H1 (cell line): ENCODE data around the gene RIPOR3. TPM values are rescaled to one million over a fixed set of nuclear protein-coding genes. Genes with fewer than 3 reads are reported as not detected.

ENCODE experiments used
- CTCF ChIA-PET: fragments of 300-600 bp; sonication (Branson Sonifier 250); formaldehyde crosslinking; loops from one replicate; lab custom pipeline; 2021; ENCODE audit not compliant: partially characterized antibody; lab: Charles Lee
- POLR2A ChIA-PET: fragments of 300-600 bp; sonication (Branson Sonifier 250); formaldehyde crosslinking; loops from one replicate; lab custom pipeline; 2021; ENCODE audit warnings: inconsistent platforms; ENCODE audit not compliant: partially characterized antibody; lab: Charles Lee
- DNase-seq, 2 experiments: peaks; one replicate each; pipeline versions ENCODE4 v3.0.0 to v3.0.0-alpha.2; 2010 to 2022; ENCODE audit warnings: low spot score in 2 of 2, low read depth in 1 of 2, mixed read lengths in 1 of 2
- FAIRE-seq: peaks from 2 replicates; lab custom pipeline; 2011; peaks lifted over from hg19 to GRCh38; lab: Jason Lieb, UNC
- H2AFZ ChIP-seq: 2 replicates; pipeline ENCODE4 v1.8.1; 2012; ENCODE audit warnings: low read length, inconsistent platforms
- H2AK5ac ChIP-seq: 2 replicates; pipeline ENCODE4 v1.6.1; 2013; ENCODE audit warnings: low read depth, low read length
- H2BK120ac ChIP-seq: replicated peaks from 2 replicates; pipeline ENCODE3; 2013; ENCODE audit warnings: low read depth, low read length, inconsistent platforms
- H2BK12ac ChIP-seq: 2 replicates; pipeline ENCODE4 v1.6.1; 2013; ENCODE audit warnings: low read depth, low read length
- H2BK15ac ChIP-seq: 2 replicates; pipeline ENCODE4 v1.6.1; 2013; ENCODE audit warnings: low read length
- H2BK20ac ChIP-seq: 2 replicates; pipeline ENCODE4 v1.6.1; 2013; ENCODE audit warnings: low read length
- H2BK5ac ChIP-seq: 2 replicates; pipeline ENCODE4 v1.6.1; 2013; ENCODE audit warnings: low read depth, low read length
- H3K14ac ChIP-seq: 2 replicates; pipeline ENCODE4 v1.6.1; 2013; ENCODE audit warnings: inconsistent platforms; ENCODE audit not compliant: insufficient read length
- H3K18ac ChIP-seq: 2 replicates; pipeline ENCODE4 v1.6.1; 2013; ENCODE audit warnings: low read length; ENCODE audit errors: extremely low read depth
- H3K23ac ChIP-seq: 2 replicates; pipeline ENCODE4 v1.6.1; 2013; ENCODE audit warnings: inconsistent platforms; ENCODE audit not compliant: insufficient read length
- H3K23me2 ChIP-seq: 2 replicates; pipeline ENCODE4 v1.6.1; 2013; ENCODE audit warnings: low read depth, low read length
- H3K27ac ChIP-seq: 2 replicates; pipeline ENCODE4 v1.6.1; 2011; ENCODE audit warnings: low read depth, low read length, inconsistent platforms
- H3K27me3 ChIP-seq, 4 experiments: replicated peaks in 1 of 4; 1 replicate in 1 of 4; 2 replicates in 3 of 4; pipeline versions ENCODE4 v1.6.1 to v1.8.1; 2011 to 2013; ENCODE audit warnings: low read length in 3 of 4, mild to moderate bottlenecking in 3 of 4, inconsistent platforms in 2 of 4, mixed read lengths in 2 of 4, moderate library complexity in 1 of 4; ENCODE audit not compliant: control insufficient read depth in 3 of 4, insufficient read depth in 3 of 4; ENCODE audit errors: extremely low read depth in 1 of 4
- H3K36me3 ChIP-seq, 4 experiments: 2 replicates each; pipeline versions ENCODE4 v1.6.1 to v1.8.1; 2011 to 2013; ENCODE audit warnings: mild to moderate bottlenecking in 4 of 4, low read length in 3 of 4, moderate library complexity in 2 of 4, control low read depth in 1 of 4, inconsistent platforms in 1 of 4; ENCODE audit not compliant: insufficient read depth in 4 of 4, control insufficient read depth in 2 of 4
- H3K4ac ChIP-seq: replicated peaks from 2 replicates; pipeline ENCODE3; 2013; ENCODE audit warnings: low read length, low read depth, mixed read lengths, inconsistent platforms; ENCODE audit not compliant: insufficient read length
- H3K4me1 ChIP-seq, 4 experiments: replicated peaks in 1 of 4; 1 replicate in 1 of 4; 2 replicates in 3 of 4; pipeline versions ENCODE4 v1.6.1 to v1.8.1; 2011 to 2013; ENCODE audit warnings: low read length in 3 of 4, inconsistent platforms in 2 of 4, mixed read lengths in 1 of 4; ENCODE audit not compliant: insufficient read depth in 4 of 4, control insufficient read depth in 3 of 4
- H3K4me2 ChIP-seq, 2 experiments: 2 replicates each; pipeline versions ENCODE4 v1.6.1 to v1.8.1; 2011 to 2013; ENCODE audit warnings: low read depth in 2 of 2, low read length in 2 of 2, control low read depth in 1 of 2, inconsistent platforms in 1 of 2, mild to moderate bottlenecking in 1 of 2; ENCODE audit not compliant: insufficient read depth in 1 of 2
- H3K4me3 ChIP-seq, 4 experiments: fragments of 200-600, 300-600 bp in 1 of 4; sonication (generic), shearing (Covaris generic), sonication (Bioruptor Twin) in 1 of 4; 2 replicates each; pipeline versions ENCODE4 v1.5.1 to v1.8.1; 2011 to 2016; ENCODE audit warnings: low read length in 4 of 4, low read depth in 3 of 4, control low read depth in 2 of 4, inconsistent platforms in 2 of 4, mild to moderate bottlenecking in 2 of 4, mixed read lengths in 1 of 4, moderate library complexity in 1 of 4; ENCODE audit not compliant: insufficient read depth in 2 of 4; ENCODE audit errors: extremely low read depth in 1 of 4
- H3K56ac ChIP-seq: replicated peaks from 2 replicates; pipeline ENCODE3; 2013; ENCODE audit warnings: low read depth, mild to moderate bottlenecking, mixed read lengths, low read length, inconsistent platforms; ENCODE audit not compliant: insufficient read length
- H3K79me1 ChIP-seq: 2 replicates; pipeline ENCODE4 v1.6.1; 2013; ENCODE audit warnings: low read depth, low read length, control low read depth
- H3K79me2 ChIP-seq, 2 experiments: 2 replicates each; pipeline versions ENCODE4 v1.6.1 to v1.8.1; 2012 to 2013; ENCODE audit warnings: low read length in 2 of 2, mild to moderate bottlenecking in 2 of 2, inconsistent platforms in 1 of 2; ENCODE audit not compliant: insufficient read depth in 2 of 2, control insufficient read depth in 1 of 2
- H3K9ac ChIP-seq, 4 experiments: replicated peaks in 1 of 4; 1 replicate in 1 of 4; 2 replicates in 3 of 4; pipeline versions ENCODE4 v1.6.1 to v1.8.1; 2011 to 2013; ENCODE audit warnings: low read depth in 3 of 4, low read length in 3 of 4, control low read depth in 2 of 4, mild to moderate bottlenecking in 2 of 4, moderate library complexity in 2 of 4, inconsistent platforms in 1 of 4; ENCODE audit errors: extremely low read depth in 1 of 4
- H3K9me3 ChIP-seq, 2 experiments: 2 replicates each; pipeline versions ENCODE4 v1.6.1 to v1.8.1; 2012 to 2013; ENCODE audit warnings: mild to moderate bottlenecking in 2 of 2, moderate library complexity in 2 of 2, control low read depth in 1 of 2, inconsistent platforms in 1 of 2, low read depth in 1 of 2, low read length in 1 of 2, mixed read lengths in 1 of 2; ENCODE audit not compliant: insufficient read depth in 2 of 2
- H4K20me1 ChIP-seq, 2 experiments: replicated peaks in 1 of 2; 2 replicates each; pipeline versions ENCODE3 to v1.8.1; 2011 to 2013; ENCODE audit warnings: inconsistent platforms in 2 of 2, low read length in 2 of 2, mild to moderate bottlenecking in 1 of 2; ENCODE audit not compliant: insufficient read depth in 2 of 2, control insufficient read depth in 1 of 2
- H4K5ac ChIP-seq: 2 replicates; pipeline ENCODE4 v1.6.1; 2013; ENCODE audit warnings: low read length, low read depth, mixed read lengths, inconsistent platforms; ENCODE audit not compliant: insufficient read length
- H4K8ac ChIP-seq: 2 replicates; pipeline ENCODE4 v1.8.0; 2013; ENCODE audit warnings: mild to moderate bottlenecking, moderate library complexity, low read length, inconsistent platforms; ENCODE audit not compliant: insufficient read depth; ENCODE audit errors: extremely low read depth
- H4K91ac ChIP-seq: replicated peaks from 2 replicates; pipeline ENCODE3; 2013; ENCODE audit warnings: low read length, mixed read lengths, inconsistent platforms; ENCODE audit not compliant: insufficient read length
- CHD1 ChIP-seq: IDR thresholded peaks from 2 replicates; pipeline ENCODE4 v1.6.1; 2012; ENCODE audit warnings: low read depth, low read length, improper control_type of control experiment
- CREB1 ChIP-seq: IDR thresholded peaks from 2 replicates; pipeline ENCODE4 v1.6.1; 2012; ENCODE audit warnings: inconsistent platforms
- CTBP2 ChIP-seq: IDR thresholded peaks from 2 replicates; pipeline ENCODE4 v1.7.0; 2011; ENCODE audit warnings: borderline replicate concordance, mild to moderate bottlenecking, moderate library complexity, mixed read lengths, low read length; ENCODE audit not compliant: insufficient read depth, insufficient read length
- EZH2 ChIP-seq: fragments of 200-600 bp; sonication (generic); IDR thresholded peaks from 2 replicates; pipeline ENCODE4 v1.7.1; 2012; ENCODE audit warnings: low read depth, mild to moderate bottlenecking, moderate library complexity, low read length, inconsistent platforms; ENCODE audit not compliant: severe bottlenecking
- SIRT6 ChIP-seq: IDR thresholded peaks from one replicate; pipeline ENCODE4 v1.7.1; 2012; ENCODE audit warnings: low read length, inconsistent platforms
- TEAD4 ChIP-seq: IDR thresholded peaks from 2 replicates; pipeline ENCODE4 v1.6.1; 2012; ENCODE audit warnings: low read depth, low read length, inconsistent platforms, mixed read lengths
- YY1 ChIP-seq: IDR thresholded peaks from 2 replicates; pipeline ENCODE4 v1.6.1; 2011; ENCODE audit warnings: low read depth, mild to moderate bottlenecking, low read length
- ZNF274 ChIP-seq: IDR thresholded peaks from 2 replicates; pipeline ENCODE4 v1.7.0; 2012; ENCODE audit warnings: low read length, borderline replicate concordance; ENCODE audit errors: extremely low read depth
- WGBS, 2 experiments: shearing (Covaris generic) in 1 of 2; methylation state at CpG; one replicate each; pipeline versions ENCODE4 v1.1.6 to v1.1.7; 2013 to 2015; ENCODE audit warnings: low lambda C conversion rate in 2 of 2, mixed read lengths in 2 of 2, inconsistent platforms in 1 of 2, low coverage in 1 of 2, missing lambda C conversion rate in 1 of 2; ENCODE audit not compliant: insufficient replicate concordance in 2 of 2, insufficient coverage in 1 of 2, insufficient read length in 1 of 2; ENCODE audit errors: extremely low coverage in 1 of 2, missing lambda C conversion rate in 1 of 2; 5-methylcytosine and 5-hydroxymethylcytosine counted together
- polyA plus RNA-seq, 7 experiments: library from polyadenylated mRNA; depleted of rRNA in 3 of 7; stranded (reverse) in 5 of 7; unstranded in 2 of 7; fragments of >200 nt in 5 of 7; fragments of 200-250 nt in 2 of 7; gene quantifications; 1 replicate in 5 of 7; 2 replicates in 1 of 7; 4 replicates in 1 of 7; pipeline versions ENCODE4 v1.2.1 to v1.2.3, GENCODE V29; 2011 to 2013; ENCODE audit warnings: missing spikeins in 2 of 7, mixed read lengths in 2 of 7
- total RNA-seq: library from RNA; stranded (reverse); fragmentation: NEBNext Ultra II Directional; extraction: Animal tissue kit (Norgen Biotek cat#: 25700); gene quantifications from 2 replicates; pipeline ENCODE4 v1.2.1, GENCODE V29; 2021
- TF ChIP-seq, protein P1 (sequence below): IDR thresholded peaks from 2 replicates; pipeline ENCODE4 v1.6.1; 2012; ENCODE audit warnings: low read length, inconsistent platforms

The RIPOR3 gene
- total and polyA plus RNA-seq, 2 of the 8 experiments (the other 6 are each of a cell fraction or from before 2014, with no cell fraction given) = 3.6 to 4.5 TPM

DNA sequence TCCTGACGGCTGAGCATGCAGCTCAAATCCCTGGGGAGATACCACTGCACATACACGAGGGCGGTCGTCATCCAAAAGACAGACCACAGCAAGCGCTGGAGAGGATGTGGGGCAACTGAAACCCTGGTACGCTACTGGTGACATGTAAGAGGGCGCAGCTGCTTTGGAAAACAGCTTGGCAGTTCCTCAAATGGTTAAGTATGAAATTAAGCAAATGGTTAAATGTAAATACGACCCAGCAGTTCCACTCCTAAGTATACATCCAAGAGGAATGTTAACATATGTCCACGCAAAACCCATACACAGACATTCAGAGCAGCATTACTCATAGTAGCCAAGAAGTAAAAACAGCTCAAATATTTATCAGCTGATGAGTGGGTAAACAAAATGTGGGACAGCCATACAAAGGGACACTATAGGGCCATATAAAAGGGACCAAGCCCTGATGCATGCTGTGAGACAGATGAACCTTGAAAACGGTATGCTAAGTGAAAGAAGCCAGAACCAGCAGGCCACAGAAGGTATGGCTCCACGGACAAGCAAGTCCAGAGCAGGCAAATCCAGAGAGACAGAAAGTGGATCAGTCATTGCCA, 38.5 kb downstream of the RIPOR3 start:
- no peak overlapping the region for H3K4ac ChIP-seq
- ChIA-PET POLR2A (interaction anchor here (0.6 to 0.7 kb wide), 2 partner anchors 12 to 132 kb away, joined by 3 read pairs; no protein-coding TSS in a partner anchor), CTCF (interaction anchor here (0.9 to 2.7 kb wide), 4 partner anchors 20 to 65 kb away, joined by 3 to 5 read pairs (median 3); no protein-coding TSS in a partner anchor)
- no peak overlapping the region for H4K5ac ChIP-seq
- no peak overlapping the region for H2BK120ac ChIP-seq
- no peaks in the 10 kb centered on the region for H3K36me3 ChIP-seq
- H2AK5ac ChIP-seq = peak overlapping the region; percentile 76; the same call in 1 of the 2 replicates
- H4K8ac ChIP-seq = no peak overlapping the region
- no peak overlapping the region for H3K9ac ChIP-seq
- no peaks in the 10 kb centered on the region for H3K79me2 ChIP-seq
- no peak overlapping the region for H3K56ac ChIP-seq
- DNase-seq = no peak
- no peak overlapping the region for H3K4me2 ChIP-seq
- no peak overlapping the region for H3K18ac ChIP-seq
- no peak overlapping the region for H3K4me3 ChIP-seq
- no peak overlapping the region for H3K14ac ChIP-seq
- H3K23ac ChIP-seq = no peak overlapping the region
- no peak overlapping the region for H2AFZ ChIP-seq
- H3K79me1 ChIP-seq = no peaks in the 10 kb centered on the region
- H3K27ac ChIP-seq = no peak overlapping the region
- H3K4me1 ChIP-seq = no peaks in the 10 kb centered on the region
- no peak overlapping the region for H2BK5ac ChIP-seq
- TF ChIP-seq CTBP2 (no peak), ZNF274 (no peak), CREB1 (no peak), EZH2 (no peak), TEAD4 (no peak), SIRT6 (no peak), YY1 (no peak), CHD1 (no peak)
- TF ChIP-seq, protein P1, sequence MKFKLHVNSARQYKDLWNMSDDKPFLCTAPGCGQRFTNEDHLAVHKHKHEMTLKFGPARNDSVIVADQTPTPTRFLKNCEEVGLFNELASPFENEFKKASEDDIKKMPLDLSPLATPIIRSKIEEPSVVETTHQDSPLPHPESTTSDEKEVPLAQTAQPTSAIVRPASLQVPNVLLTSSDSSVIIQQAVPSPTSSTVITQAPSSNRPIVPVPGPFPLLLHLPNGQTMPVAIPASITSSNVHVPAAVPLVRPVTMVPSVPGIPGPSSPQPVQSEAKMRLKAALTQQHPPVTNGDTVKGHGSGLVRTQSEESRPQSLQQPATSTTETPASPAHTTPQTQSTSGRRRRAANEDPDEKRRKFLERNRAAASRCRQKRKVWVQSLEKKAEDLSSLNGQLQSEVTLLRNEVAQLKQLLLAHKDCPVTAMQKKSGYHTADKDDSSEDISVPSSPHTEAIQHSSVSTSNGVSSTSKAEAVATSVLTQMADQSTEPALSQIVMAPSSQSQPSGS = no peak
- TF ChIP-seq, all 59 proteins: peak for 0
- no peak for FAIRE-seq
- Histone ChIP-seq H2BK12ac (peak overlapping the region; percentile 60; the same call in 1 of the 2 replicates), H3K27me3 (no peaks in the 10 kb centered on the region), H2BK15ac (no peak overlapping the region), H2BK20ac (no peak overlapping the region), H3K23me2 (no peaks in the 10 kb centered on the region; the same call in 1 of the 2 replicates), H3K9me3 (0 out of 4 replicates have a peak, but pooled peaks cover under 1 to 5% of the 10 kb centered on the region in 2 experiments), H4K91ac (no peak overlapping the region), H4K20me1 (no peaks in the 10 kb centered on the region)
- WGBS, 2 experiments = 87% methylated on average over 11 of the region's 11 CpGs; no CpG with 5 or more reads in 1 of the 2 experiments
